PC-9 (cell line): Measurements from ENCODE around the gene CRY1. TPM values are rescaled to one million over a fixed set of nuclear protein-coding genes. Genes with fewer than 3 reads are reported as not detected.

Source experiments
- BruUV-seq: library from RNA; stranded (reverse); fragments of 400-500 nt; replicated peaks from 2 replicates; lab custom pipeline; 2021; lab: Mats Ljungman, UMichigan
- CTCF ChIA-PET: fragments of 300-600 bp; sonication (Branson Sonifier 250); formaldehyde crosslinking; loops from one replicate; lab custom pipeline; 2022; ENCODE audit warnings: antibody characterized with exemption; lab: Charles Lee
- POLR2A ChIA-PET: fragments of 300-600 bp; sonication (Branson Sonifier 250); formaldehyde crosslinking; loops from one replicate; lab custom pipeline; 2022; ENCODE audit warnings: antibody characterized with exemption; ENCODE audit not compliant: unreplicated experiment; lab: Charles Lee
- DNase-seq, 2 experiments: peaks; one replicate each; pipeline versions ENCODE4 v3.0.0 to v3.0.0-alpha.2; 2015 to 2022; ENCODE audit warnings: mixed read lengths in 1 of 2
- H2AFZ ChIP-seq: fragments of 200-600 bp; sonication (generic); 2 replicates; pipeline ENCODE4 v1.8.1; 2017; ENCODE audit warnings: antibody characterized with exemption
- H3F3A ChIP-seq: fragments of 200-600 bp; sonication (generic); 2 replicates; pipeline ENCODE4 v1.8.1; 2017; ENCODE audit warnings: antibody characterized with exemption, mild to moderate bottlenecking, low read depth; ENCODE audit not compliant: insufficient read depth
- H3K27ac ChIP-seq: fragments of 200-600 bp; sonication (generic); 2 replicates; pipeline ENCODE4 v1.6.1; 2016; ENCODE audit warnings: mixed run types
- H3K27me3 ChIP-seq: fragments of 200-600 bp; sonication (generic); 2 replicates; pipeline ENCODE4 v1.6.1; 2016; ENCODE audit warnings: low read depth, mixed run types; ENCODE audit not compliant: insufficient read depth
- H3K36me3 ChIP-seq: fragments of 200-600 bp; sonication (generic); 2 replicates; pipeline ENCODE4 v1.6.1; 2016; ENCODE audit warnings: low read depth, mixed run types
- H3K4me1 ChIP-seq: fragments of 200-600 bp; sonication (generic); replicated peaks from 2 replicates; pipeline ENCODE4 v1.6.1; 2016; ENCODE audit warnings: mixed run types; ENCODE audit not compliant: insufficient read depth
- H3K4me2 ChIP-seq: fragments of 200-600 bp; sonication (generic); 2 replicates; pipeline ENCODE4 v1.6.1; 2017; ENCODE audit warnings: mixed run types
- H3K4me3 ChIP-seq: fragments of 200-600 bp; sonication (generic); 2 replicates; pipeline ENCODE4 v1.6.1; 2016; ENCODE audit warnings: mixed run types
- H3K79me2 ChIP-seq: fragments of 200-600 bp; sonication (generic); 2 replicates; pipeline ENCODE4 v1.6.1; 2017; ENCODE audit warnings: low read depth, mixed run types
- H3K9me2 ChIP-seq: fragments of 200-600 bp; sonication (generic); 2 replicates; pipeline ENCODE4 v1.8.1; 2017; ENCODE audit warnings: mild to moderate bottlenecking; ENCODE audit not compliant: insufficient read depth
- H3K9me3 ChIP-seq: fragments of 200-600 bp; sonication (generic); 2 replicates; pipeline ENCODE4 v1.8.1; 2016; ENCODE audit warnings: low read depth; ENCODE audit not compliant: insufficient read depth
- H4K20me1 ChIP-seq: fragments of 200-600 bp; sonication (generic); 2 replicates; pipeline ENCODE4 v1.8.1; 2017; ENCODE audit not compliant: insufficient read depth
- EZH2 ChIP-seq: fragments of 200-600 bp; sonication (generic); IDR thresholded peaks from 2 replicates; pipeline ENCODE4 v1.8.0; 2017; ENCODE audit warnings: antibody characterized with exemption, low read depth
- intact Hi-C: fragments of 100-400 bp; cut with micrococcal nuclease; formaldehyde crosslinking; loops from one replicate; pipeline ENCODE4 v1.10.0; 2022; ENCODE audit not compliant: unreplicated experiment
- total RNA-seq: library from RNA; stranded (reverse); gene quantifications from 2 replicates; pipeline ENCODE4 v1.2.3, GENCODE V29; 2021
- TF ChIP-seq, protein P1 (sequence below): fragments of 200-600 bp; sonication (generic); conservative IDR thresholded peaks from 2 replicates; pipeline ENCODE4 v1.6.1; 2017; ENCODE audit warnings: mixed run types, antibody characterized with exemption, mild to moderate bottlenecking, moderate library complexity

Gene CRY1
- total RNA-seq, 1 experiment from 2014 or later = 18.1 TPM

DNA sequence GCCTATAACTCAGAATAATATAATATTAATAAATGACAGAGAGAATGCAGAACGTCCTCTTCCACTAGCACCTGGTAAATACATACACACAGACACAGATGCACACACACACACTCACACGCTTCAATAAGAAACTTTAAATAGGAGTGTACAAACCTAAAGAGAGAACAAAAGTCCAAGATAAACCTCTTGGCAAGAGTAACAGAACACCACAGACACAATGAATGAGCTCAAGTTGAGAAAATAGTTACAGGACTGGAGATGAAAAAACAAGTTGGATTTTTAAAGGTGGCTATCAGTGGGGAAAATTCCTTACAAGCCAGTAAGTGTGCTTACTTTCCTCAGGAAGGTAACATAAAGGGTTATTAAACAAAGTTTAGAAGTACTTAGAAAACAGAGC lies 35.2 kb downstream of the CRY1 start:
- Histone ChIP-seq H3K36me3 (no peaks in the 10 kb centered on the region), H3K4me3 (no peak overlapping the region), H3K79me2 (0 out of 2 replicates have a peak, but pooled peaks cover 6% of the 10 kb centered on the region), H3F3A (peaks cover 21% of the 10 kb centered on the region), H3K4me2 (no peak overlapping the region), H2AFZ (no peak overlapping the region), H3K27me3 (no peaks in the 10 kb centered on the region), H4K20me1 (peaks cover 7% of the 10 kb centered on the region; the same call in 1 of the 2 replicates), H3K9me3 (no peaks in the 10 kb centered on the region; the same call in 1 of the 2 replicates), H3K27ac (no peak overlapping the region), H3K9me2 (no peaks in the 10 kb centered on the region), H3K4me1 (peaks cover 14% of the 10 kb centered on the region)
- intact Hi-C loops = no loop called here
- DNase-seq = no peak
- TF ChIP-seq, protein P1, sequence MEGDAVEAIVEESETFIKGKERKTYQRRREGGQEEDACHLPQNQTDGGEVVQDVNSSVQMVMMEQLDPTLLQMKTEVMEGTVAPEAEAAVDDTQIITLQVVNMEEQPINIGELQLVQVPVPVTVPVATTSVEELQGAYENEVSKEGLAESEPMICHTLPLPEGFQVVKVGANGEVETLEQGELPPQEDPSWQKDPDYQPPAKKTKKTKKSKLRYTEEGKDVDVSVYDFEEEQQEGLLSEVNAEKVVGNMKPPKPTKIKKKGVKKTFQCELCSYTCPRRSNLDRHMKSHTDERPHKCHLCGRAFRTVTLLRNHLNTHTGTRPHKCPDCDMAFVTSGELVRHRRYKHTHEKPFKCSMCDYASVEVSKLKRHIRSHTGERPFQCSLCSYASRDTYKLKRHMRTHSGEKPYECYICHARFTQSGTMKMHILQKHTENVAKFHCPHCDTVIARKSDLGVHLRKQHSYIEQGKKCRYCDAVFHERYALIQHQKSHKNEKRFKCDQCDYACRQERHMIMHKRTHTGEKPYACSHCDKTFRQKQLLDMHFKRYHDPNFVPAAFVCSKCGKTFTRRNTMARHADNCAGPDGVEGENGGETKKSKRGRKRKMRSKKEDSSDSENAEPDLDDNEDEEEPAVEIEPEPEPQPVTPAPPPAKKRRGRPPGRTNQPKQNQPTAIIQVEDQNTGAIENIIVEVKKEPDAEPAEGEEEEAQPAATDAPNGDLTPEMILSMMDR = no peak
- no peak for TF ChIP-seq EZH2
- no TSS peak for BruUV-seq
- CTCF ChIA-PET = no interaction called here
- POLR2A ChIA-PET = no interaction called here

DNA sequence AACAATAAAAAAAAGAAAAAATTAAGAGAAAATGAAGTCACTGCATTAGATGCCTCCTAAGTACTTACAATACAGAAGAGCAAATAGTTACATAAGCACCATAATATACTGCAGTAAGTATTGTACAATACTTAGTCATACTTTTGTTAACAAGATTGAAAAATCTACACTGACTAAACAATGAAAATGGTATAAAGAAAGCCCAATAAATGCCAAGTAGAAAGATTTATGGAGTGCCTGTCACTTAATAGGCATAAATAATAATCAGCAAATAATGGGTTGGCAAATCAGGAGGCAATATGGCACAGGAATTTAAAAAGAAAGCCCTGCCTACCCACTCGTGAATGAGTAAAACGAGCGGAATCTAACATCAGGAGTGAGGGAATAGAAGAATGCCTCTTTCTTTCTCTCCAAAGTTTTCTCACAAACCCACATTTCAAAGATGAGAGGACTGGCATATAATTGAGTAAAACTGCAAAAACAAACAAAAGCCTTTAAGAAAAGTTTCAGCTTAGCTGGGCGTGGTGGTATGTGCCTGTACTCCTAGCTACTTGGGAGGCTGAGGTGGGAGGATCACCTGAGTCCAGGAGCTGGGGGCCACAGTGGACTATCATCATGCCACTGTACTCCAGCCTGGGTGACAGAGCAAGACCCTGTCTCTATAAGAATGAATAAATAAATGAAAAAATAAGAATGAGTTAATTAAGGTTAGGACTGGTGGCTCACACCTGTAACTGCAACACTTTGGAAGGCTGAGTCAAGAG lies 36.1 kb downstream of the CRY1 start:
- Histone ChIP-seq H3K4me2 (peak overlapping the region; percentile 13; the same call in 1 of the 2 replicates), H3K9me3 (no peaks in the 10 kb centered on the region; the same call in 1 of the 2 replicates), H3K36me3 (no peaks in the 10 kb centered on the region), H3K27me3 (no peaks in the 10 kb centered on the region), H2AFZ (no peak overlapping the region), H3K4me3 (no peak overlapping the region), H3K27ac (peak overlapping the region; percentile 69), H3K9me2 (no peaks in the 10 kb centered on the region), H3K4me1 (peaks cover 14% of the 10 kb centered on the region), H4K20me1 (peaks cover 7% of the 10 kb centered on the region; the same call in 1 of the 2 replicates), H3K79me2 (0 out of 2 replicates have a peak, but pooled peaks cover 6% of the 10 kb centered on the region), H3F3A (peaks cover 21% of the 10 kb centered on the region)
- intact Hi-C loops = no loop called here
- POLR2A ChIA-PET = no interaction called here
- peak; percentile 6 to 94 for DNase-seq
- no peak for TF ChIP-seq EZH2
- TF ChIP-seq, protein P1 = peak; percentile 40; the same call in 1 of the 2 replicates
- no TSS peak for BruUV-seq
- CTCF ChIA-PET = no interaction called here

DNA sequence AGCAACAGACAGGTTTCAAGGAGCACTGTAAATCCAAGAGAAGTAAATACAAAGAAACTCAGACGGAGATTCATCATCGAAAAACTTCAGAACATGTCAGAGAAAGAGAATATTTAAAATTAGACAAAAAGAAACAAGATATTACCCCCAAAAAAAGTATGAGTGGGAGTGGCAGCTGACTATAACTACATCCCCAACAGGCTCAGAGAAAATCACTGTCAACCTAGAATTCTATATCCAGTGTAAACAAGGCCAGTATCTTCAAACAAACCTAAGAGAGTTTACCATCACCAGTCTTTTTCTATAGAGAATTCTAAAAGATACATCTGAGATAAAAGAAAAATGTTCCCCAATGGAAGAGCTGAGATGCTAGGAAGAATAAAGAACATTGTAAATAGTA lies 39.6 kb downstream of the CRY1 start:
- no TSS peak for BruUV-seq
- H3K9me3 ChIP-seq = no peaks in the 10 kb centered on the region; the same call in 1 of the 2 replicates
- ChIA-PET POLR2A (no interaction called here), CTCF (no interaction called here)
- H3K9me2 ChIP-seq = no peaks in the 10 kb centered on the region
- intact Hi-C loops = no loop called here
- H2AFZ ChIP-seq = no peak overlapping the region
- peaks cover 21% of the 10 kb centered on the region for H3F3A ChIP-seq
- no peaks in the 10 kb centered on the region for H3K36me3 ChIP-seq
- TF ChIP-seq EZH2 = no peak
- TF ChIP-seq, protein P1 = no peak
- no peaks in the 10 kb centered on the region for H3K27me3 ChIP-seq
- 0 out of 2 replicates have a peak, but pooled peaks cover 2% of the 10 kb centered on the region for H3K79me2 ChIP-seq
- H3K4me3 ChIP-seq = no peak overlapping the region
- H4K20me1 ChIP-seq = peaks cover 7% of the 10 kb centered on the region; the same call in 1 of the 2 replicates
- H3K27ac ChIP-seq = no peak overlapping the region
- peaks cover 14% of the 10 kb centered on the region for H3K4me1 ChIP-seq
- DNase-seq = no peak
- H3K4me2 ChIP-seq = no peak overlapping the region
